H9 (cell line): ENCODE data around the gene MCAT. TPM values are rescaled to one million over a fixed set of nuclear protein-coding genes. Genes with fewer than 3 reads are reported as not detected.

Experiments
- DNase-seq: peaks from one replicate; pipeline ENCODE4 v3.0.0-alpha.2; 2017
- H2AFZ ChIP-seq: one replicate; pipeline ENCODE4 v1.6.1; 2013; ENCODE audit warnings: mild to moderate bottlenecking, low read length, control low read depth, moderate library complexity
- H2AK5ac ChIP-seq: 2 replicates; pipeline ENCODE4 v1.6.1; 2013; ENCODE audit warnings: low read length, control low read depth, mixed read lengths; ENCODE audit not compliant: insufficient read length
- H2BK120ac ChIP-seq: one replicate; pipeline ENCODE4 v1.6.1; 2013; ENCODE audit warnings: low read depth, mild to moderate bottlenecking, low read length, control low read depth, inconsistent platforms; ENCODE audit not compliant: poor library complexity, severe bottlenecking
- H2BK12ac ChIP-seq: 2 replicates; pipeline ENCODE4 v1.6.1; 2013; ENCODE audit warnings: low read length, control low read depth, mixed read lengths, low read depth; ENCODE audit not compliant: insufficient read length
- H2BK15ac ChIP-seq: 2 replicates; pipeline ENCODE4 v1.6.1; 2013; ENCODE audit warnings: low read depth, low read length, control low read depth
- H2BK20ac ChIP-seq: one replicate; pipeline ENCODE4 v1.6.1; 2013; ENCODE audit warnings: low read depth, mild to moderate bottlenecking, low read length, control low read depth, inconsistent platforms; ENCODE audit not compliant: poor library complexity, severe bottlenecking
- H2BK5ac ChIP-seq: 2 replicates; pipeline ENCODE4 v1.6.1; 2013; ENCODE audit warnings: low read length, control low read depth, mixed read lengths; ENCODE audit not compliant: insufficient read length
- H3K14ac ChIP-seq: 2 replicates; pipeline ENCODE4 v1.6.1; 2013; ENCODE audit warnings: low read length, control low read depth; ENCODE audit not compliant: insufficient read depth
- H3K18ac ChIP-seq: 2 replicates; pipeline ENCODE4 v1.6.1; 2013; ENCODE audit warnings: low read depth, mild to moderate bottlenecking, mixed read lengths, low read length, control low read depth; ENCODE audit not compliant: insufficient read length
- H3K23ac ChIP-seq: 2 replicates; pipeline ENCODE4 v1.6.1; 2013; ENCODE audit warnings: low read length, control low read depth, mixed read lengths, low read depth; ENCODE audit not compliant: insufficient read length
- H3K23me2 ChIP-seq: 2 replicates; pipeline ENCODE4 v1.6.1; 2013; ENCODE audit warnings: low read depth, mild to moderate bottlenecking, mixed read lengths, low read length, control low read depth; ENCODE audit not compliant: insufficient read length, poor library complexity, severe bottlenecking
- H3K27ac ChIP-seq: 2 replicates; pipeline ENCODE4 v1.5.1; 2013; ENCODE audit warnings: low read length, control low read depth, mixed read lengths, low read depth; ENCODE audit not compliant: insufficient read length
- H3K27me3 ChIP-seq: 2 replicates; pipeline ENCODE4 v1.6.1; 2013; ENCODE audit warnings: low read length, control low read depth, inconsistent platforms; ENCODE audit not compliant: insufficient read depth
- H3K4ac ChIP-seq: 2 replicates; pipeline ENCODE4 v1.6.1; 2013; ENCODE audit warnings: low read depth, mild to moderate bottlenecking, control low read depth, inconsistent platforms, low read length, moderate library complexity
- H3K4me1 ChIP-seq: 2 replicates; pipeline ENCODE4 v1.6.1; 2013; ENCODE audit warnings: low read length, control low read depth, inconsistent platforms; ENCODE audit not compliant: insufficient read depth
- H3K4me2 ChIP-seq: 2 replicates; pipeline ENCODE4 v1.6.1; 2013; ENCODE audit warnings: low read length, control low read depth, mixed read lengths; ENCODE audit not compliant: insufficient read length, insufficient read depth
- H3K56ac ChIP-seq: 2 replicates; pipeline ENCODE4 v1.6.1; 2013; ENCODE audit warnings: low read depth, mild to moderate bottlenecking, mixed read lengths, low read length, control low read depth; ENCODE audit not compliant: insufficient read length
- H3K79me1 ChIP-seq: 2 replicates; pipeline ENCODE4 v1.6.1; 2013; ENCODE audit warnings: low read depth, mild to moderate bottlenecking, moderate library complexity, low read length, control low read depth, inconsistent platforms; ENCODE audit not compliant: insufficient read depth, poor library complexity, severe bottlenecking
- H3K79me2 ChIP-seq: 2 replicates; pipeline ENCODE4 v1.6.1; 2013; ENCODE audit warnings: low read length, control low read depth, inconsistent platforms; ENCODE audit not compliant: insufficient read depth
- H3K9ac ChIP-seq: 2 replicates; pipeline ENCODE4 v1.6.1; 2013; ENCODE audit warnings: low read length, control low read depth, mixed read lengths; ENCODE audit not compliant: insufficient read length; ENCODE audit errors: extremely low read depth
- H3K9me3 ChIP-seq: one replicate; pipeline ENCODE4 v1.6.1; 2013; ENCODE audit warnings: low read depth, low read length, inconsistent platforms; ENCODE audit not compliant: control insufficient read depth
- H3T11ph ChIP-seq: one replicate; pipeline ENCODE4 v1.6.1; 2013; ENCODE audit warnings: mild to moderate bottlenecking, low read length, control low read depth, inconsistent platforms
- H4K20me1 ChIP-seq: one replicate; pipeline ENCODE4 v1.6.1; 2013; ENCODE audit not compliant: control insufficient read depth, insufficient read length, insufficient read depth
- H4K5ac ChIP-seq: 2 replicates; pipeline ENCODE4 v1.6.1; 2013; ENCODE audit warnings: low read depth, mild to moderate bottlenecking, mixed read lengths, low read length, control low read depth; ENCODE audit not compliant: insufficient read length
- H4K8ac ChIP-seq: replicated peaks from 2 replicates; pipeline ENCODE4 v1.6.1; 2013; ENCODE audit warnings: low read length, control low read depth, mixed read lengths, low read depth; ENCODE audit not compliant: insufficient read length
- H4K91ac ChIP-seq: 2 replicates; pipeline ENCODE4 v1.6.1; 2013; ENCODE audit warnings: low read depth, mild to moderate bottlenecking, moderate library complexity, mixed read lengths, low read length, control low read depth; ENCODE audit not compliant: insufficient read length
- H3K27ac Mint-ChIP-seq, 3 experiments: 2 replicates in 2 of 3; 3 replicates in 1 of 3; pipeline ENCODE4 v1.8.0; 2020 to 2021; ENCODE audit warnings: mixed read lengths in 3 of 3, mild to moderate bottlenecking in 1 of 3, moderate library complexity in 1 of 3
- H3K27me3 Mint-ChIP-seq: 2 replicates; pipeline ENCODE4 v1.8.0; 2021; ENCODE audit warnings: low read depth, mild to moderate bottlenecking, moderate library complexity, mixed read lengths
- H3K36me3 Mint-ChIP-seq, 3 experiments: 2 replicates in 2 of 3; 3 replicates in 1 of 3; pipeline ENCODE4 v1.8.0; 2020 to 2021; ENCODE audit warnings: low read depth in 3 of 3, mixed read lengths in 3 of 3; ENCODE audit not compliant: insufficient read depth in 1 of 3
- H3K4me1 Mint-ChIP-seq, 2 experiments: 2 replicates each; pipeline ENCODE4 v1.8.0; 2020; ENCODE audit warnings: mixed read lengths in 2 of 2
- H3K4me3 Mint-ChIP-seq, 2 experiments: 2 replicates in 1 of 2; 3 replicates in 1 of 2; pipeline ENCODE4 v1.8.0; 2020 to 2021; ENCODE audit warnings: mild to moderate bottlenecking in 2 of 2, mixed read lengths in 2 of 2, moderate library complexity in 1 of 2
- H3K9me3 Mint-ChIP-seq, 2 experiments: 2 replicates in 1 of 2; 3 replicates in 1 of 2; pipeline ENCODE4 v1.8.0; 2020; ENCODE audit warnings: mild to moderate bottlenecking in 2 of 2, mixed read lengths in 2 of 2, moderate library complexity in 1 of 2
- CTCF ChIP-seq: fragments of 200-600 bp; sonication (generic); conservative IDR thresholded peaks from 3 replicates; pipeline ENCODE4 v1.8.0; 2021; ENCODE audit warnings: antibody characterized with exemption, mild to moderate bottlenecking
- WGBS: extraction: QIAGEN DNeasy Blood & Tissue Kit; methylation state at CpG from one replicate; pipeline ENCODE4 v1.1.7; 2013; ENCODE audit warnings: missing lambda C conversion rate, low lambda C conversion rate, mixed read lengths; ENCODE audit not compliant: insufficient read length; ENCODE audit errors: extremely low coverage; 5-methylcytosine and 5-hydroxymethylcytosine counted together
- total RNA-seq: library from RNA; stranded (reverse); gene quantifications from 2 replicates; pipeline ENCODE4 v1.2.1, GENCODE V29; 2021

The MCAT gene
- total RNA-seq, 1 experiment from 2014 or later, result 20.3 TPM

DNA sequence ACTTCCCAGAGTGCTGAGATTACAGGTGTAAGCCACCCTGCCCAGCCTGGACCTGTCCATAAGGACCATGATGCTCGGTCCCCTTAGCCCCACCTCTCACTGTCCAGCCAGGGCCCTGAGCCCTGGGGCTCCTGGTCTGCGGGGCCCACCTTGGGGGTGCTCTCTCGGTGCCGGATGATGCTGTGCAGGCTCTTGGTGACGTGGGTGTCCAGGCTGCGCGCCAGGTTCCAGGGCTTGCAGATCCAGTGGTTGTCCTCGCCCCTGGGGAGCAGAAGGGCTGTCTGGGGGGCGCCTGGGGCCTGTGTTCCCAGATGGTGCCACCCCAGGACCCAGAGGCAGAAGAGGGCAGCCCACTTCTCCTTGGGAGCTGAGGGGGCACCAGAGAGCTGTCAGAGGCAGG lies 30.4 kb upstream of the MCAT start:
- no peak overlapping the region for H3K27ac ChIP-seq
- H2BK5ac ChIP-seq, result no peak overlapping the region
- H3K14ac ChIP-seq, result no peak overlapping the region
- H3K9me3 ChIP-seq, result no peaks in the 10 kb centered on the region
- no peak overlapping the region for H2AFZ ChIP-seq
- no peak overlapping the region for H2BK12ac ChIP-seq
- H3K79me2 ChIP-seq, result no peaks in the 10 kb centered on the region
- no peak overlapping the region for H3K4me2 ChIP-seq
- no CpG with 5 or more reads among the region's 9 CpGs for WGBS
- Mint-ChIP-seq H3K4me1 (no peaks in the 10 kb centered on the region), H3K4me3 (no peak overlapping the region), H3K9me3 (no peaks in the 10 kb centered on the region), H3K27ac (no peak overlapping the region; a peak in 1 of 7 replicates), H3K36me3 (peaks cover 20 to 77% (median 66%) of the 10 kb centered on the region in 3 experiments; a peak in 6 of 7 replicates), H3K27me3 (no peaks in the 10 kb centered on the region)
- H3K79me1 ChIP-seq, result no peaks in the 10 kb centered on the region
- H3K9ac ChIP-seq, result no peak overlapping the region
- no peak overlapping the region for H2BK120ac ChIP-seq
- H3K18ac ChIP-seq, result no peak overlapping the region
- no peak overlapping the region for H4K91ac ChIP-seq
- no peak overlapping the region for H2AK5ac ChIP-seq
- no peaks in the 10 kb centered on the region for H3K23me2 ChIP-seq
- no peaks in the 10 kb centered on the region for H3K27me3 ChIP-seq
- no peak overlapping the region for H4K8ac ChIP-seq
- H2BK15ac ChIP-seq, result no peak overlapping the region
- no peak overlapping the region for H3T11ph ChIP-seq
- no peak for DNase-seq
- no peak for TF ChIP-seq CTCF
- H3K4me1 ChIP-seq, result no peaks in the 10 kb centered on the region
- no peak overlapping the region for H3K56ac ChIP-seq
- H4K20me1 ChIP-seq, result no peaks in the 10 kb centered on the region
- no peak overlapping the region for H3K4ac ChIP-seq
- H2BK20ac ChIP-seq, result no peak overlapping the region
- H4K5ac ChIP-seq, result no peak overlapping the region
- no peak overlapping the region for H3K23ac ChIP-seq
